ENCODE results near the gene DUSP18.

DNA sequence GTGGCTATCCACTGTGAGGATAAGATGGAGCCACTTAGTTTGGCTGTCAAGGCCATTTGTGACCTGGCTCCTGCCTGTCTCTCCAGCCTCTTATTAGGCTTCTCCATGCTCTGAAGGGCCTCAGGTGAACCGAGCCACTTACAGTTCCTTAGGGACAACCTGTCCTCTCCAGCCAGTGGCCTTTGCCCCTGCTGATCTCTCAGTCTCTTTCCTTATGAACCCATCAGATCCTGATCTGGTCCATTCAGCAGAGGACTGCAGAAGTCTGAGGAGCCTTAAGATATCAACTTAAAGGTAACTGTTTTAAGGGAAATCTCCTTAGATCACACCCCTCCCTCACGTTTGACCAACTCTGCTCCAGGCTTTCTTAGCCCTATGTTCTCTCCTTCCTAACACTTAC lies 2.4 kb downstream of the DUSP18 start:
- TF ChIP-seq HOXA7 (CRISPR knock-in tag; IDR thresholded peaks at IDR 0.05), result no peak
- no peak for TF ChIP-seq POLR2A (IDR thresholded peaks at IDR 0.05; ENCODE audit: low read length)
- TF ChIP-seq, protein P1, sequence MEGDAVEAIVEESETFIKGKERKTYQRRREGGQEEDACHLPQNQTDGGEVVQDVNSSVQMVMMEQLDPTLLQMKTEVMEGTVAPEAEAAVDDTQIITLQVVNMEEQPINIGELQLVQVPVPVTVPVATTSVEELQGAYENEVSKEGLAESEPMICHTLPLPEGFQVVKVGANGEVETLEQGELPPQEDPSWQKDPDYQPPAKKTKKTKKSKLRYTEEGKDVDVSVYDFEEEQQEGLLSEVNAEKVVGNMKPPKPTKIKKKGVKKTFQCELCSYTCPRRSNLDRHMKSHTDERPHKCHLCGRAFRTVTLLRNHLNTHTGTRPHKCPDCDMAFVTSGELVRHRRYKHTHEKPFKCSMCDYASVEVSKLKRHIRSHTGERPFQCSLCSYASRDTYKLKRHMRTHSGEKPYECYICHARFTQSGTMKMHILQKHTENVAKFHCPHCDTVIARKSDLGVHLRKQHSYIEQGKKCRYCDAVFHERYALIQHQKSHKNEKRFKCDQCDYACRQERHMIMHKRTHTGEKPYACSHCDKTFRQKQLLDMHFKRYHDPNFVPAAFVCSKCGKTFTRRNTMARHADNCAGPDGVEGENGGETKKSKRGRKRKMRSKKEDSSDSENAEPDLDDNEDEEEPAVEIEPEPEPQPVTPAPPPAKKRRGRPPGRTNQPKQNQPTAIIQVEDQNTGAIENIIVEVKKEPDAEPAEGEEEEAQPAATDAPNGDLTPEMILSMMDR (IDR thresholded peaks at IDR 0.05), result no peak
- no peak for TF ChIP-seq CBX8 (IDR thresholded peaks at IDR 0.05)
- TF ChIP-seq RNF2 (IDR thresholded peaks at IDR 0.05; ENCODE audit: borderline replicate concordance, low read depth), result no peak
- TF ChIP-seq EP300 (IDR thresholded peaks at IDR 0.05), result no peak
- TF ChIP-seq HDAC2 (IDR thresholded peaks at IDR 0.05), result no peak

Measured in A549 (cell line).